Colonic mucosa (tissue), 4 donors: ENCODE results near the gene DLG3. TPM values are rescaled to one million over a fixed set of nuclear protein-coding genes. Genes with fewer than 3 reads are reported as not detected.

Experiments used
- DNase-seq: peaks from one replicate; pipeline ENCODE4 v3.0.0-alpha.2; 2020
- H3K27ac ChIP-seq: fragments of 200-600 bp; one replicate; pipeline ENCODE4 v1.8.0; 2021
- H3K27me3 ChIP-seq: fragments of 200-600 bp; one replicate; pipeline ENCODE4 v1.8.0; 2021
- H3K36me3 ChIP-seq: fragments of 200-600 bp; one replicate; pipeline ENCODE4 v1.8.0; 2021
- H3K4me1 ChIP-seq: fragments of 200-600 bp; one replicate; pipeline ENCODE4 v1.8.0; 2021; ENCODE audit warnings: mild to moderate bottlenecking
- H3K4me3 ChIP-seq: fragments of 200-600 bp; one replicate; pipeline ENCODE4 v1.8.0; 2021
- H3K9ac ChIP-seq, 2 donors: one replicate each; pipeline ENCODE4 v1.7.0; 2013; ENCODE audit warnings: control low read depth in 2 of 2, low read depth in 2 of 2, low read length in 2 of 2
- H3K9me3 ChIP-seq: fragments of 200-600 bp; one replicate; pipeline ENCODE4 v1.8.0; 2021
- intact Hi-C: fragments of 100-400 bp; cut with DNase I; formaldehyde crosslinking; loops from one replicate; pipeline ENCODE4 v1.14.1; 2022
- total RNA-seq, 2 donors: library from RNA; stranded (reverse); fragmentation: NEBNext Ultra II Directional in 1 of 2; extraction: Animal tissue kit (Norgen Biotek cat#: 25700) in 1 of 2; gene quantifications; one replicate each; pipeline ENCODE4 v1.2.1, GENCODE V29; 2021
- TF ChIP-seq, protein P1 (sequence below): fragments of 200-600 bp; IDR thresholded peaks from one replicate; pipeline ENCODE4 v1.8.0; 2022; ENCODE audit warnings: antibody characterized with exemption, mild to moderate bottlenecking
- donor health status: healthy.
- donor health status: DM: no; HTN: no; CAD: no.
- donor health status: DM: no; HTN: no; CAD: no.

DLG3 gene
- total RNA-seq, 2 donors from 2014 or later: 68.9 to 78.9 TPM

DNA sequence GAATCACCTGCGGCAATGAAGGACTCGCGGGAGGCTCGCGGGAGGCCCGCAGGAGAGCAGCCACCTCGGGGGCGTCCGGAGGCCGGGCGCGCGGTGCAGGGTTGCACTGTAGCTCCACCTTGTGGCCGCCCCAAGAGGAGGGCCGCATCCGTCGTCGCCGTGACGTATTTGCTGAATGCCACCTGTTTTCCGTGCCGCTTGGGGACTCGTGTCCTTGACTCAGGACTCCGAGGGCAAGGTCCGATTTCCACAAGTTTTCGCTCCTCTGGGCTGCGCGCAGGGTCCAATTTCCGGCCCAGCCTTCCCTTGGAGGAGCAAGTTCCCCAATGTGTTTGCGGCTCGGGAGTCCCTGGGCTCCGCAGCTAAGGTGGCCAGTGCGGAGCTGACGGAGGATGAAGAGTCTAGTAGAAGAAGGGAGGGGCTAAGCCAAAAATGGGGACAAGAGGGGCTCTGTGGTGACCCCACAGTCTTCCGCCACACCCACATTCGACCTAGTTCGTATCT is 10.7 kb upstream of the DLG3 start:
- Histone ChIP-seq H3K9me3 (no peaks in the 10 kb centered on the region), H3K27ac (peak overlapping the region; percentile 75), H3K36me3 (no peaks in the 10 kb centered on the region), H3K4me1 (no peaks in the 10 kb centered on the region), H3K27me3 (peaks cover 5% of the 10 kb centered on the region), H3K4me3 (peak overlapping the region; percentile 49), H3K9ac (peak overlapping the region; percentile 37 to 73)
- intact Hi-C loops: no loop called here
- TF ChIP-seq, protein P1, sequence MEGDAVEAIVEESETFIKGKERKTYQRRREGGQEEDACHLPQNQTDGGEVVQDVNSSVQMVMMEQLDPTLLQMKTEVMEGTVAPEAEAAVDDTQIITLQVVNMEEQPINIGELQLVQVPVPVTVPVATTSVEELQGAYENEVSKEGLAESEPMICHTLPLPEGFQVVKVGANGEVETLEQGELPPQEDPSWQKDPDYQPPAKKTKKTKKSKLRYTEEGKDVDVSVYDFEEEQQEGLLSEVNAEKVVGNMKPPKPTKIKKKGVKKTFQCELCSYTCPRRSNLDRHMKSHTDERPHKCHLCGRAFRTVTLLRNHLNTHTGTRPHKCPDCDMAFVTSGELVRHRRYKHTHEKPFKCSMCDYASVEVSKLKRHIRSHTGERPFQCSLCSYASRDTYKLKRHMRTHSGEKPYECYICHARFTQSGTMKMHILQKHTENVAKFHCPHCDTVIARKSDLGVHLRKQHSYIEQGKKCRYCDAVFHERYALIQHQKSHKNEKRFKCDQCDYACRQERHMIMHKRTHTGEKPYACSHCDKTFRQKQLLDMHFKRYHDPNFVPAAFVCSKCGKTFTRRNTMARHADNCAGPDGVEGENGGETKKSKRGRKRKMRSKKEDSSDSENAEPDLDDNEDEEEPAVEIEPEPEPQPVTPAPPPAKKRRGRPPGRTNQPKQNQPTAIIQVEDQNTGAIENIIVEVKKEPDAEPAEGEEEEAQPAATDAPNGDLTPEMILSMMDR: peak; percentile 55
- DNase-seq: peak; percentile 77

DNA sequence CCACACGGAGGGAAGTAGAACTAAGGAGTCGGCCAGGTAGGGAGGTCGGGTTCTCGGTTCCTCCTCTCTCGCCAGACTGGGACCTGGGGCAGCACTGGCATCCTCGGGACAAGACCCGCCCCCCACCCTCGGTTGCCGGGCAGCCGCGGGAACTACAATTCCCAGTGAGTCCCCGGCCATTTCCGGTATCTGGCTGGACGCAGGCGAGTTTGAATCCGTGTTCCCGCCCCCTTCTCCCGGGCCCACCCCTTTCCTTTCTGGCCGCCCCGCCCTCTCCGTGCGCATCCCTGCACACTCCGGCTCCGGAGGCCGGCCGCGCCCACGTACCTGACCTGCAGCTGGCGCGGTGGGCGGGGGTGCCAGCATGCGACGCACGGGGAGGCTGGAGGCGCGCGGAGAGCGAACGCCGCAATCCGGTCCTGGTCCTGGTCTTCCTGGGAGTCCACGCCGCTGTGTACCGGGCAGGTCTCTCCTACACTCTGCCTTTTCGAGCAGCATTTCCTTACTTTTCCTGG is 10.2 kb upstream of the DLG3 start:
- Histone ChIP-seq H3K4me3 (peak overlapping the region; percentile 49), H3K27ac (peak overlapping the region; percentile 75), H3K36me3 (no peaks in the 10 kb centered on the region), H3K9ac (peak overlapping the region; percentile 37 to 73), H3K9me3 (no peaks in the 10 kb centered on the region), H3K4me1 (no peaks in the 10 kb centered on the region), H3K27me3 (peaks cover 5% of the 10 kb centered on the region)
- intact Hi-C loops: no loop called here
- DNase-seq: peak; percentile 92
- TF ChIP-seq, protein P1: no peak

DNA sequence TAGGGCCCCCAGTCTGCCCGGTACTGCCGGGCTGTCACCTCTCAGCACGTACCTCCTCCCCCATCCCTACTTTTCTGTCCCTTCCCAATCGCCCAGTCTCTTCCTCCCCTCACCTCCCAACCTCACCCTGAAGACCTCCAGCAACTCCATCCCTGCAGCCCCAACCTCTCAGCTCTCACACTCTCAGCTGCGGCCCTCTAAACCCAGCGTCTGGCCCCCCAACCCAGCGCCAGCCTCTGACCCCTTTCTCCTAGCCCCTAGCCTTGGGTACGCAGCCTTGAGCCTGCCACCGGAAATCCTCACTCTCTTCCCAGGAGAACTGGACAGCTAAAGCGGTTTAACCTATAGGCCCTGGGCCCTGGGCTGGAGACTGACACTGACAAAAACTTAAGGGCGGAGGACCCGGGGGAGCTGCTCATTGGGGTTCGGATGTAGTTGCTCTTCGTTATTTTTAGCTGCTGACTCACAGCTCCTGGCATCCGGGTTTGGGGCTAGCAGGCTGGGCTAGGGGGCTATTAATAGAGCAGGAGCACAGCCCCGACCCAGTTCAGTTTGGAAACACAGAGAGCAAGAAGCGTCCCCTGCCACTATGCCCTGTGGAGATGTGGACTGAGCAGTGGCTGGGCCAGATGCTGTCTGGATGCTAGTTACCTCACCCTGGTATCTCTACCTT is 9.6 kb upstream of the DLG3 start:
- Histone ChIP-seq H3K27ac (no peak overlapping the region), H3K9me3 (no peaks in the 10 kb centered on the region), H3K4me1 (no peaks in the 10 kb centered on the region), H3K4me3 (peak overlapping the region; percentile 49), H3K27me3 (peaks cover 5% of the 10 kb centered on the region), H3K9ac (peak overlapping the region in 1 of 2 donors; percentile 33), H3K36me3 (no peaks in the 10 kb centered on the region)
- intact Hi-C loops: no loop called here
- DNase-seq: no peak
- TF ChIP-seq, protein P1: no peak

DNA sequence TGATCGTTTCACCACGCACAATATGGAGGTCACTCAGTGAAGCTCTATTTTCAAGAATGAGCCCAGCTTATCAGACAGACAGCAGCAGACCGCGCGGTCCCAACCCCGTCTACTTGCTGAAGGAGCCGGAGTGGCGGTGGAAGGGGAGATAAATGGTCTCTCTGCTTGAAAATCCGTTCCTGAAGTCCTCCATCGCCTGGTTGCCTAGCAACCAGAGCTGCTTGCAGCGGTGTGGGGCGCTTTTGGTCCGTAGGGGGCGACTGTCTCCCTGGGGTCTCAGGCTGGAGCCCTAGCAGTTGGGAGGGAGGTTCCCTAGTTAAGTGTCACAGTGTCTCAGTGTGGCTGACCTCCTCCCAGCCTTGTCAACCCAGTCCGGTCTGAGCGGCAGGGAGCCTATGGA is 8.3 kb upstream of the DLG3 start:
- DNase-seq: no peak
- no peaks in the 10 kb centered on the region for H3K4me1 ChIP-seq
- no peak overlapping the region for H3K4me3 ChIP-seq
- H3K9ac ChIP-seq: no peak overlapping the region
- no peaks in the 10 kb centered on the region for H3K36me3 ChIP-seq
- H3K27ac ChIP-seq: no peak overlapping the region
- peaks cover 5% of the 10 kb centered on the region for H3K27me3 ChIP-seq
- intact Hi-C loops: no loop called here
- H3K9me3 ChIP-seq: no peaks in the 10 kb centered on the region
- TF ChIP-seq, protein P1: no peak

DNA sequence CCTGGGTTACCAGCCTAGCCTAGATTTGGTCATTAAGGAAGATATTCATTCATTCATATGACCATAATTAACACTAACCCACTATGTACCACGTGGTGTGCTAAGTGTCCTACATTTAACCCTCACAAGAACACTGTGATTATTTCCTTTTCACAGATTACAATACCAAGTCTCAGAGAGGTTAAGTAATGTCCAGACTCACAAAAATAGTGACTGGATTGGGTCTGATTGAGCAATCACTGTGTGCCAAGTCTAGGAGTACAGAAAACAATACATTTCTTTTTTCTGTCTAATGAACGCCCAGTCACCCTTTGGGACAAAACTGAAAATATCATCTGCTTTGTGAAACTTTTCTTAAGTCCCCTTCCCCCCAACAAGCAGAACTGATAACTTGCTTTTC is 7.6 kb upstream of the DLG3 start:
- H3K4me3 ChIP-seq: no peak overlapping the region
- H3K9me3 ChIP-seq: no peaks in the 10 kb centered on the region
- no peak overlapping the region for H3K9ac ChIP-seq
- H3K36me3 ChIP-seq: no peaks in the 10 kb centered on the region
- intact Hi-C loops: no loop called here
- TF ChIP-seq, protein P1: no peak
- no peaks in the 10 kb centered on the region for H3K4me1 ChIP-seq
- no peak for DNase-seq
- no peak overlapping the region for H3K27ac ChIP-seq
- peaks cover 5% of the 10 kb centered on the region for H3K27me3 ChIP-seq
